HL-60 (cell line): ENCODE results near the gene SCLY.

Experiments
- DNase-seq, 2 experiments: peaks; one replicate each; pipeline ENCODE4 v3.0.0-alpha.2; 2010 to 2020; ENCODE audit warnings: low read depth in 1 of 2, low spot score in 1 of 2
- H3K27ac ChIP-seq: fragments of 250-450 bp; sonication (Bioruptor Pico); replicated peaks from 2 replicates; pipeline ENCODE4 v1.5.1; 2020; ENCODE audit warnings: mild to moderate bottlenecking, moderate library complexity
- H3K27me3 ChIP-seq: fragments of 250-450 bp; sonication (Bioruptor Pico); 2 replicates; pipeline ENCODE4 v1.5.1; 2021; ENCODE audit warnings: mild to moderate bottlenecking, moderate library complexity; ENCODE audit not compliant: insufficient read depth, poor library complexity, severe bottlenecking
- H3K4me3 ChIP-seq: replicated peaks from 2 replicates; pipeline ENCODE4 v1.5.1; 2011; ENCODE audit warnings: mild to moderate bottlenecking, control low read depth, low read length; ENCODE audit not compliant: insufficient read depth
- SPI1 ChIP-seq: IDR thresholded peaks from 2 replicates; pipeline ENCODE4 v1.6.1; 2012; ENCODE audit warnings: low read depth, mild to moderate bottlenecking, borderline replicate concordance
- TF ChIP-seq, protein P1 (sequence below): IDR thresholded peaks from 2 replicates; pipeline ENCODE4 v1.6.1; 2012; ENCODE audit warnings: low read depth; ENCODE audit not compliant: insufficient replicate concordance

Gene SCLY

DNA sequence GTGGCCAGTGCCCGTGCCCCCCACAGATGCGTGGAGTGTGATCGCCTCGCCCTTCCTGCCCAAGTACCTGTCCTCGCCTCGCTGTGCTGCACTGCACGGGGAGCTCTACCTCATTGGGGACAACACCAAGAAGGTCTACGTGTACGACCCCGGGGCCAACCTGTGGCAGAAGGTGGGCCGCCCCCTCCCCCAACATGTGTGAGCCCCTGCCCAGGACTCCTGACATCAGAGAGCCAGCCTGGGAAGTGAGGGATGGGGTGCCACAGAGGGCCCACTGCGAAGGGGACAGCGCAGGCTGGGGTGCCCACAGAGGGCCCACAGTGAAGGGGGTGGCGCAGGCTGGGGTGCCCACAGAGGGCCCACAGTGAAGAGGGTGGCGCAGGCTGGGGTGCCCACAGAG is 88.2 kb downstream of the SCLY start:
- no peak for DNase-seq
- Histone ChIP-seq H3K27ac (no peak overlapping the region), H3K27me3 (no peaks in the 10 kb centered on the region), H3K4me3 (no peak overlapping the region)
- TF ChIP-seq, protein P1, sequence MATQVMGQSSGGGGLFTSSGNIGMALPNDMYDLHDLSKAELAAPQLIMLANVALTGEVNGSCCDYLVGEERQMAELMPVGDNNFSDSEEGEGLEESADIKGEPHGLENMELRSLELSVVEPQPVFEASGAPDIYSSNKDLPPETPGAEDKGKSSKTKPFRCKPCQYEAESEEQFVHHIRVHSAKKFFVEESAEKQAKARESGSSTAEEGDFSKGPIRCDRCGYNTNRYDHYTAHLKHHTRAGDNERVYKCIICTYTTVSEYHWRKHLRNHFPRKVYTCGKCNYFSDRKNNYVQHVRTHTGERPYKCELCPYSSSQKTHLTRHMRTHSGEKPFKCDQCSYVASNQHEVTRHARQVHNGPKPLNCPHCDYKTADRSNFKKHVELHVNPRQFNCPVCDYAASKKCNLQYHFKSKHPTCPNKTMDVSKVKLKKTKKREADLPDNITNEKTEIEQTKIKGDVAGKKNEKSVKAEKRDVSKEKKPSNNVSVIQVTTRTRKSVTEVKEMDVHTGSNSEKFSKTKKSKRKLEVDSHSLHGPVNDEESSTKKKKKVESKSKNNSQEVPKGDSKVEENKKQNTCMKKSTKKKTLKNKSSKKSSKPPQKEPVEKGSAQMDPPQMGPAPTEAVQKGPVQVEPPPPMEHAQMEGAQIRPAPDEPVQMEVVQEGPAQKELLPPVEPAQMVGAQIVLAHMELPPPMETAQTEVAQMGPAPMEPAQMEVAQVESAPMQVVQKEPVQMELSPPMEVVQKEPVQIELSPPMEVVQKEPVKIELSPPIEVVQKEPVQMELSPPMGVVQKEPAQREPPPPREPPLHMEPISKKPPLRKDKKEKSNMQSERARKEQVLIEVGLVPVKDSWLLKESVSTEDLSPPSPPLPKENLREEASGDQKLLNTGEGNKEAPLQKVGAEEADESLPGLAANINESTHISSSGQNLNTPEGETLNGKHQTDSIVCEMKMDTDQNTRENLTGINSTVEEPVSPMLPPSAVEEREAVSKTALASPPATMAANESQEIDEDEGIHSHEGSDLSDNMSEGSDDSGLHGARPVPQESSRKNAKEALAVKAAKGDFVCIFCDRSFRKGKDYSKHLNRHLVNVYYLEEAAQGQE: no peak
- TF ChIP-seq SPI1: no peak
